Hematopoietic multipotent progenitor cell treated with erythropoietin and hydrocortisone succinate and interleukin-3 and kit ligand, for 17 days (in vitro differentiated cells): ENCODE measurements around the gene MARVELD1.
"Not testable (repeated sequence)": the region's sequence is repeated elsewhere in the genome, so short reads cannot be mapped to it uniquely, and the experiment has no call there.

Source experiments
- DNase-seq: peaks from one replicate; pipeline ENCODE4 v3.0.0-alpha.2; 2015; ENCODE audit warnings: low spot score

The MARVELD1 gene

GRCh38 chr10:97690133-97690532 is 23.4 kb upstream of the MARVELD1 start:
- DNase-seq = no peak

GRCh38 chr10:97698072-97698655 is 15.4 kb upstream of the MARVELD1 start:
- DNase-seq = not testable (repeated sequence)

GRCh38 chr10:97701438-97702069 is 12.0 kb upstream of the MARVELD1 start:
- peak; percentile 77 for DNase-seq

- no peak for DNase-seq
These were observed 10.0 kb upstream of the MARVELD1 start for GRCh38 chr10:97703398-97704067.

GRCh38 chr10:97704341-97704740 is 9.2 kb upstream of the MARVELD1 start:
- no peak for DNase-seq

GRCh38 chr10:97705006-97705670 is 8.4 kb upstream of the MARVELD1 start:
- DNase-seq = no peak

GRCh38 chr10:97707134-97707861 is 6.2 kb upstream of the MARVELD1 start:
- DNase-seq = no peak

GRCh38 chr10:97708167-97708566 is 5.4 kb upstream of the MARVELD1 start:
- DNase-seq = no peak

GRCh38 chr10:97708976-97709946 is 4.3 kb upstream of the MARVELD1 start:
- DNase-seq = peak; percentile 52

- DNase-seq = no peak
These were observed 1.6 kb upstream of the MARVELD1 start for GRCh38 chr10:97711640-97712572.

- DNase-seq = peak; percentile 46
These were observed 383 bp downstream of the MARVELD1 start for GRCh38 chr10:97713826-97714400.

GRCh38 chr10:97714401-97715258 is 1.1 kb downstream of the MARVELD1 start:
- DNase-seq = no peak

GRCh38 chr10:97715259-97715874 is 1.8 kb downstream of the MARVELD1 start:
- no peak for DNase-seq

GRCh38 chr10:97717627-97718026 is 4.1 kb downstream of the MARVELD1 start:
- DNase-seq = no peak

- no peak for DNase-seq
These were observed 4.6 kb downstream of the MARVELD1 start for GRCh38 chr10:97718178-97718577.

GRCh38 chr10:97718659-97719142 is 5.2 kb downstream of the MARVELD1 start:
- no peak for DNase-seq

- DNase-seq = no peak
These were observed 6.1 kb downstream of the MARVELD1 start for GRCh38 chr10:97719602-97720001.
